Fibroblast of skin of left quadriceps (primary cell): ENCODE measurements around the gene GOLGA6L26.
"Not testable (repeated sequence)": the region's sequence is repeated elsewhere in the genome, so short reads cannot be mapped to it uniquely, and the experiment has no call there.

Experiments
- DNase-seq, 2 experiments: peaks; one replicate each; pipeline ENCODE4 v3.0.0-alpha.2; 2013; ENCODE audit warnings: low read depth in 2 of 2

Gene GOLGA6L26

GRCh38 chr15:23334096-23334495 is at the start of gene GOLGA6L26:
TSS of gene GOLGA6L26 (minus strand) at chr15:23334196. CDS start at chr15:23334135, 61 bp downstream.
- DNase-seq: not testable (repeated sequence)

- not testable (repeated sequence) for DNase-seq
These were observed 47.2 kb upstream of the GOLGA6L26 start for GRCh38 chr15:23381192-23381591.

GRCh38 chr15:23380700-23381099 is 46.7 kb upstream of the GOLGA6L26 start:
- DNase-seq: not testable (repeated sequence)

- DNase-seq: not testable (repeated sequence)
These were observed 45.0 kb upstream of the GOLGA6L26 start for GRCh38 chr15:23378946-23379345.

- DNase-seq: not testable (repeated sequence)
These were observed 40.2 kb upstream of the GOLGA6L26 start for GRCh38 chr15:23374226-23374625.

- DNase-seq: not testable (repeated sequence)
These were observed 39.0 kb upstream of the GOLGA6L26 start for GRCh38 chr15:23372891-23373600.

GRCh38 chr15:23372284-23372683 is 38.3 kb upstream of the GOLGA6L26 start:
- DNase-seq: no peak

- DNase-seq: not testable (repeated sequence)
These were observed 37.9 kb upstream of the GOLGA6L26 start for GRCh38 chr15:23371868-23372267.

- DNase-seq: not testable (repeated sequence)
These were observed 37.1 kb upstream of the GOLGA6L26 start for GRCh38 chr15:23371134-23371533.

GRCh38 chr15:23370578-23370977 is 36.6 kb upstream of the GOLGA6L26 start:
- no peak for DNase-seq

- not testable (repeated sequence) for DNase-seq
These were observed 30.3 kb upstream of the GOLGA6L26 start for GRCh38 chr15:23364261-23364660.

- not testable (repeated sequence) for DNase-seq
These were observed 28.6 kb upstream of the GOLGA6L26 start for GRCh38 chr15:23362622-23363021.

- DNase-seq: not testable (repeated sequence)
These were observed 20.5 kb upstream of the GOLGA6L26 start, which contains the start of gene GOLGA8S for GRCh38 chr15:23354448-23354847. TSS of gene GOLGA8S (plus strand) at chr15:23354748. CDS start at chr15:23354810, 62 bp downstream.

- not testable (repeated sequence) for DNase-seq
These were observed 22.8 kb downstream of the GOLGA6L26 start for GRCh38 chr15:23311233-23311632.

GRCh38 chr15:23305921-23306320 is 28.1 kb downstream of the GOLGA6L26 start:
- not testable (repeated sequence) for DNase-seq

GRCh38 chr15:23304805-23305204 is 29.2 kb downstream of the GOLGA6L26 start:
- not testable (repeated sequence) for DNase-seq

GRCh38 chr15:23304267-23304666 is 29.7 kb downstream of the GOLGA6L26 start:
- not testable (repeated sequence) for DNase-seq

GRCh38 chr15:23303654-23304053 is 30.3 kb downstream of the GOLGA6L26 start:
- DNase-seq: peak in 1 of 2 experiments; percentile 0

GRCh38 chr15:23303246-23303645 is 30.8 kb downstream of the GOLGA6L26 start:
- DNase-seq: not testable (repeated sequence)
